Nephron (organoid): ENCODE data around the gene GPS1.

ENCODE experiments used
- H3K27ac Mint-ChIP-seq, 3 experiments: 2 replicates each; pipeline ENCODE4 v1.8.0; 2020; ENCODE audit warnings: mixed read lengths in 3 of 3, mild to moderate bottlenecking in 2 of 3, moderate library complexity in 1 of 3
- H3K27me3 Mint-ChIP-seq: 2 replicates; pipeline ENCODE4 v1.8.0; 2021; ENCODE audit warnings: low read depth, mild to moderate bottlenecking, moderate library complexity, mixed read lengths
- H3K36me3 Mint-ChIP-seq: 2 replicates; pipeline ENCODE4 v1.8.0; 2020; ENCODE audit warnings: low read depth, mixed read lengths
- H3K4me1 Mint-ChIP-seq: 2 replicates; pipeline ENCODE4 v1.8.0; 2020; ENCODE audit warnings: mixed read lengths
- H3K4me3 Mint-ChIP-seq, 3 experiments: 2 replicates each; pipeline ENCODE4 v1.8.0; 2020; ENCODE audit warnings: mild to moderate bottlenecking in 3 of 3, mixed read lengths in 3 of 3, moderate library complexity in 2 of 3
- H3K9me3 Mint-ChIP-seq: 2 replicates; pipeline ENCODE4 v1.8.0; 2020; ENCODE audit warnings: mixed read lengths
- TF ChIP-seq, protein P1 (sequence below), 3 experiments: fragments of 200-600 bp; sonication (generic); IDR thresholded peaks; one replicate each; pipeline ENCODE4 v1.5.0; 2021; ENCODE audit warnings: antibody characterized with exemption in 3 of 3; ENCODE audit not compliant: unreplicated experiment in 3 of 3

The GPS1 gene

DNA sequence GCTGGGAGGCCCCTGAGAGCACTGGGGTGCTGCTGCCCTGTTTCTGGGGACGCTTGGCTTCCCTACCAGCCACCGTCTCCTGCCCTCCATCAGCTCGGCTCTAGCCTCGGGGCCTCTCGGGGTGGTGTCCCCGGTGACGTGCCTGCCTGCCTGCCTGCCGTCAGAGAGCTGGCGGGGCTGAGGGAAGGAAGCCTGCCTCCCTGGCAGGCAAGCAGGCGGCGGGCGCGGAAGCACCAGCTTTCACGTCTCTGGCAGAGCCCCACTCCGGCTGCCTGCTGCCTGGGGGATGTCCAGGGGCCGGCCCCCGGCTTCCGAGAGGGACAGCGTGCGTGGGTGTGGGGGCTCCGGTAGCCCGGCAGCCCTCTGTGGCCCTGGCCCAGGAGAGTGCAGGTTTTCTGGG, 38.4 kb upstream of the GPS1 start:
- Mint-ChIP-seq H3K36me3 (peaks cover under 1% of the 10 kb centered on the region), H3K4me1 (peaks cover under 1% of the 10 kb centered on the region), H3K9me3 (no peaks in the 10 kb centered on the region), H3K4me3 (no peak overlapping the region), H3K27me3 (no peaks in the 10 kb centered on the region), H3K27ac (no peak overlapping the region)
- TF ChIP-seq, protein P1, sequence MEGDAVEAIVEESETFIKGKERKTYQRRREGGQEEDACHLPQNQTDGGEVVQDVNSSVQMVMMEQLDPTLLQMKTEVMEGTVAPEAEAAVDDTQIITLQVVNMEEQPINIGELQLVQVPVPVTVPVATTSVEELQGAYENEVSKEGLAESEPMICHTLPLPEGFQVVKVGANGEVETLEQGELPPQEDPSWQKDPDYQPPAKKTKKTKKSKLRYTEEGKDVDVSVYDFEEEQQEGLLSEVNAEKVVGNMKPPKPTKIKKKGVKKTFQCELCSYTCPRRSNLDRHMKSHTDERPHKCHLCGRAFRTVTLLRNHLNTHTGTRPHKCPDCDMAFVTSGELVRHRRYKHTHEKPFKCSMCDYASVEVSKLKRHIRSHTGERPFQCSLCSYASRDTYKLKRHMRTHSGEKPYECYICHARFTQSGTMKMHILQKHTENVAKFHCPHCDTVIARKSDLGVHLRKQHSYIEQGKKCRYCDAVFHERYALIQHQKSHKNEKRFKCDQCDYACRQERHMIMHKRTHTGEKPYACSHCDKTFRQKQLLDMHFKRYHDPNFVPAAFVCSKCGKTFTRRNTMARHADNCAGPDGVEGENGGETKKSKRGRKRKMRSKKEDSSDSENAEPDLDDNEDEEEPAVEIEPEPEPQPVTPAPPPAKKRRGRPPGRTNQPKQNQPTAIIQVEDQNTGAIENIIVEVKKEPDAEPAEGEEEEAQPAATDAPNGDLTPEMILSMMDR (IDR thresholded peaks at IDR 0.05; ENCODE audit: unreplicated experiment in 3 of 3) = no peak

- Mint-ChIP-seq H3K4me3 (no peak overlapping the region), H3K36me3 (peaks cover 4% of the 10 kb centered on the region), H3K4me1 (peaks cover 6% of the 10 kb centered on the region), H3K27ac (no peak overlapping the region), H3K9me3 (no peaks in the 10 kb centered on the region), H3K27me3 (no peaks in the 10 kb centered on the region)
- TF ChIP-seq, protein P1 (IDR thresholded peaks at IDR 0.05; ENCODE audit: unreplicated experiment in 3 of 3) = no peak
Measured at GRCh38 chr17:82013772-82014321, 37.9 kb upstream of the GPS1 start.

GRCh38 chr17:82014432-82014831, 37.3 kb upstream of the GPS1 start:
- Mint-ChIP-seq H3K27ac (no peak overlapping the region), H3K4me1 (peaks cover 8% of the 10 kb centered on the region), H3K9me3 (no peaks in the 10 kb centered on the region), H3K36me3 (peaks cover 4% of the 10 kb centered on the region), H3K27me3 (no peaks in the 10 kb centered on the region), H3K4me3 (no peak overlapping the region)
- TF ChIP-seq, protein P1 (IDR thresholded peaks at IDR 0.05; ENCODE audit: unreplicated experiment in 3 of 3) = no peak

GRCh38 chr17:82014971-82015310, 36.8 kb upstream of the GPS1 start:
- peaks cover 8% of the 10 kb centered on the region for H3K4me1 Mint-ChIP-seq
- no peaks in the 10 kb centered on the region for H3K9me3 Mint-ChIP-seq
- no peak overlapping the region for H3K4me3 Mint-ChIP-seq
- H3K27me3 Mint-ChIP-seq = no peaks in the 10 kb centered on the region
- H3K27ac Mint-ChIP-seq = no peak overlapping the region
- TF ChIP-seq, protein P1 (IDR thresholded peaks at IDR 0.05; ENCODE audit: unreplicated experiment in 3 of 3) = no peak
- H3K36me3 Mint-ChIP-seq = peaks cover 4% of the 10 kb centered on the region

DNA sequence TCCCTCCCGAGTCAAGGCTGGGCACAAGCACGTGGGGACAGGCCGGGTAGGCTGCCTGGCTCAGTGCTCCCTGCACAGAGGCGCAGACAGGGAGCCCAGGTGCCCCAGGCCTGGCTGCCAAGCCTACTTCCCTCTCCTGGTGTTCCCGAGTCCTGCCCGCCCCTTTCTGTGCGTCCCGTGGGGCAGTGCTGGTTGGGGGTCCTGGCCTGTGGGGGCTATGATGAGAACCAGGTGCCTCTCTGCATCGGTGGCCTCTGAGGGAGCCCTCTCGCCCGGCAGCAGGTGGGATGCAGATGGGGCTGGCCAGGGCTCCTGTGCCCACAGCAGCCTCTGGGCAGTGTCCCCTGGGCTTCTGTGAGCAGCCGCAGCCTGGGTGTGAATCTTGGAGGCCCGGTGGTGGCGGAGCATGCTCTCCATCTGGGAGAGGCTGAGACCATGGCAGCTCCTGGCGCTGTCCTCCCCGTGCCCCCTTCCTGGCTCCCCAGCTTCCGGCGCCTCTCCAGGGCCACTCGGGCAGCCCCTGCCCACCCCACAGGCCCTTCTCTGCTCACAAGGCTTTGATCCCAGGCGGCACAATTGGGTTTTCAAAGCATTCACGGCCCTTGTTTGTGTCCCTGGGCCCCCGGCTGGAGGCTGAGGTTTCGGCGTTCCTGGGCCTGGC, 36.3 kb upstream of the GPS1 start:
- TF ChIP-seq, protein P1 (IDR thresholded peaks at IDR 0.05; ENCODE audit: unreplicated experiment in 3 of 3) = no peak
- H3K4me1 Mint-ChIP-seq = peaks cover 8% of the 10 kb centered on the region
- H3K27me3 Mint-ChIP-seq = no peaks in the 10 kb centered on the region
- H3K9me3 Mint-ChIP-seq = no peaks in the 10 kb centered on the region
- no peak overlapping the region for H3K4me3 Mint-ChIP-seq
- H3K36me3 Mint-ChIP-seq = peaks cover 4% of the 10 kb centered on the region
- H3K27ac Mint-ChIP-seq = no peak overlapping the region
